NCI-H1092 (cell line): ENCODE data around the gene MRPS35.

Experiments used
- DNase-seq: peaks from one replicate; lab custom pipeline; 2025; lab: John Stamatoyannopoulos, UW

The MRPS35 gene

DNA sequence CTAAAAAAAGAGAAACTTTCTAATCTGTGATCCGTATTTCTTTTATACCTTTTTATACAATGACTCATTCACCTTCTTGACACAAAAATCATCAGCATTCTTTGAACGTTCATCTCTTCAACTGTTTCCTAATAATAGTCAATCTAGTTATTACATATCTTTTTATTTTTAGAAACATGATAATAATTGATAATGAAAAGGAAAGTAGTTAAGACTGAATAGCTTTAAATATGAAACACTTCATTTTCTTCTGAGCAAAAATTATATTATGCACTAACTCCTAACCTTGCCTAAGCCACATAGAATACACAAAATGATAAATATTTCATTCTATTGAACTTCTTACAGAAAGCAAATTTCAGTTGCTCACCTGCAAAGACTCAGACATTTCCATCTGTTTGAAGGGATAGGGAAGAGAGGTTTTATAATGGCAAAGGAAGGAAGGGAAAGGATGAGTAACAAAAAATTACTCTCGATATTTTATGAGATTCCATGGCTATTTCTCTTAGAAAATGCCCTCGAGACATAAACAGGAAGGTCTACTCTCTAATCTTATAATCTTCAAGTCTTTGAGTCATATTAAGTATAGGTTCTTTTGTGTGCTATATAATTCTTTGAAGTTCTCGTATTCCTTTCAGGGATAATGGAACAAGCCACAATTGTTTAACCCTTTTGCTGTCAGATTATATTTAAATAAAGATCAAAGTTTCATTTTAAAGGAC, 61.9 kb downstream of the MRPS35 start:
- DNase-seq = no peak

DNA sequence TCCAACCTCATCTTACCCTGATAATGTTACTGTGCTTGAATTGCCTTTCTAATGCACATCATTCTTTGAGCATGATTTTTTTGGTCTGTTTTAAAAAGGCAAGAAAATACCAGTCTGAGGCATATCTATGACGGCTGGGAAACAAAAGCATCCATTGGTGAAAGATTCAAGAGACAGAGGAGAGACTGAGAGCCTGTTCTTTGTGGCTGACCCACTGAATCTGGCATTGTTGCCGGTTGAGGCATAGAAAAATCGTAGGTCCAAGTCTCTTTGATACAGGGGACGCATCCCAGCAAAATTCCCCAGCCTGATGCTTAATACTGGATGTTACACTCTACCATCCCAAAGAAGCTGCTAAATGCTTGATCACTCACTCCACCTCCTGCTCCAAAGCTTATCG, 66.5 kb downstream of the MRPS35 start:
- DNase-seq = no peak

DNA sequence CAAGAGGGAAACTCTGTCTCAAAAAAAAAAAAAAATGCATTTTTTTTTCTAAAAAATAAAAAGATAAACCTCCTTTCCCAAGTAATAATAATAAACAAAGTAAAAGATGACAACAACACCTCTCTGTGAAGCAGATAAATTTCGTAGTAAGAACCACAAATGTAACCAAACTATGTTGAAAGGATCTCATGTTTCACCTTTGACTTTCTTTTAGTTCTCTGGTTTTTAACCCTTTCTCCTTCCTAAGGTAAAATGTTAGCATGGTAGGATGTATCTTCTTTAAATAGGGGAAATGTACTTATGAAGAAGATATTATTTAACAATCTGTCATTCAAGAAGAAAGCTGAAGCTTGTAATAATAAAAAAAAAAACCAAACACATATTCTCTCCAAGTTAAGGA, 67.6 kb downstream of the MRPS35 start:
- no peak for DNase-seq

DNA sequence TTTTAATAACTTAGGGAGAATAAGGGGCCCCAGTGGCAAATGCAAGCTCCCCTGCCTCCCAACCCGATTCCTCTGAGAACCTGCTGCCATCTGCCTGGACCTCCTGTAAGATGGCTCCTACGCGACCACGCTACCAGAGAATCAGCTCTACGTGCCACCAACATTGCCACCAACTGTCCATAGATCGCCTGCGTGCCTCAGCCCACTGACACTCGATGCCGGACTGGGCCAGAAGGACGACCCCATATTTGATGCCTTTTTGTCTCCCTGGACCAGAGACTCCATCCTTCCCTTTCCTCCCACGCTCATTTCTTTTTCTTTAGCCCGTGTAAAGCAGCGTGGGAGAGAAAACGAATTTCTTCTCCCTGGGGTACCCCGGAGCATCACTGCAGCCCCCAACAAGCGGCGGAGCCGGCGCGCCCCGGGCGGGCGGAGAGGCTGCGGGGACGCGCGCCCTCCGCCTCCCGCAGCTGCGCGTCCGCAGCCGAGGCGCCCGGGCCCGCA, 68.8 kb downstream of the MRPS35 start:
- peak; percentile 45 for DNase-seq

DNA sequence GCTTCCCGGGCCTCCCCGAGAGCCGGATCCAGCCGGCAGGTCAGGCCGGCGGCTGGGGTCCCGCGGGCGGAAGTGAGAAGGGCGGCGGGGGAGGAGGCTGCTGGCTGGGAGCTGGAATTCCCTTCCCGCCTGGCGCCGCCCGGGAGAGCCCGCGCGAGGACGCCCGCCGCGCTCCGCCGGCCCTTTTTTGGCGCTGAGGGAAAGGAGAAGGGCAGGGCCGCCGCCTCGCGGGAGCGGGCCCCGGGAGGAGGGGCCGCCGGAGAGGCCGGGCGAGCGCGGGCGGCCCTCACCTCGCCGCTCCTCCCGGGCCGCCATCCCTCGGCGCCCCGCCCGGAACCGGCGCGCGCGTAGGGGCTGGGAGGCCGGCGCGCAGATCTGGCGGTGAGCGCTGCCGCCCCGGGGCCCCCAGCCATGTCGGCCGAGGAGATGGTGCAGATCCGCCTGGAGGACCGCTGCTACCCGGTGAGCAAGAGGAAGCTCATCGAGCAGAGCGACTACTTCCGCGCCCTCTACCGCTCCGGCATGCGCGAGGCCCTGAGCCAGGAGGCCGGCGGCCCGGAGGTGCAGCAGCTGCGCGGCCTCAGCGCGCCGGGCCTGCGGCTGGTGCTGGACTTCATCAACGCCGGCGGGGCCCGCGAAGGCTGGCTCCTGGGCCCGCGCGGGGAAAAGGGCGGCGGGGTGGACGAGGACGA, 69.4 kb downstream of the MRPS35 start, which contains the start of the genes KLHL42 and MANSC4:
KLHL42 (plus strand) TSS at position 314 of the 692 bp plus-strand sequence; CDS start at position 412, 98 bp downstream.
MANSC4 (minus strand) TSS at position 317 of the 692 bp plus-strand sequence. CDS start 8,960 bp downstream, outside the sequence.
- peak; percentile 62 for DNase-seq

DNA sequence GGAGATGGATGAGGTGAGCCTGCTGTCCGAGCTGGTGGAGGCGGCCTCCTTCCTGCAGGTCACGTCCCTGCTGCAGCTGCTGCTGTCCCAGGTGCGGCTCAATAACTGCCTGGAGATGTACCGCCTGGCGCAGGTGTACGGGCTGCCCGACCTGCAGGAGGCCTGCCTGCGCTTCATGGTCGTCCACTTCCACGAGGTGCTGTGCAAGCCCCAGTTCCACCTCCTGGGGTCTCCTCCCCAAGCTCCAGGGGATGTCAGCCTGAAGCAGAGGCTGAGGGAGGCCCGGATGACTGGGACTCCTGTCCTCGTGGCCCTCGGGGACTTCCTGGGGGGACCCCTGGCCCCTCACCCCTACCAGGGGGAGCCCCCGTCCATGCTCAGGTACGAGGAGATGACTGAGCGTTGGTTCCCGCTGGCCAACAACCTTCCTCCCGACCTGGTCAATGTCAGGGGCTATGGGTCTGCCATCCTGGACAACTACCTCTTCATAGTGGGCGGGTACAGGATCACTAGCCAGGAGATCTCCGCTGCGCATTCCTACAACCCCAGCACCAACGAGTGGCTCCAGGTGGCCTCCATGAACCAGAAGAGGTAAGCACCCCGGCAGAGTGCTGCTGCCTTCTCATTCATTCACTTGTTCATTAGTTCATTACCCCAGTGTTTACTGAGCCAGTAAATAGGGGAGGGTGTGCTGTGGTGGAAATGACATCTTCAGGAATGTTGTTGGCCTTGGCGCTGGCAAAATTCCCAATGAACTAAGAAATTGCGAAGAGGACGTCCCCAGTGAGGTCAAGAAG, 70.2 kb downstream of the MRPS35 start:
- peak; percentile 2 for DNase-seq

DNA sequence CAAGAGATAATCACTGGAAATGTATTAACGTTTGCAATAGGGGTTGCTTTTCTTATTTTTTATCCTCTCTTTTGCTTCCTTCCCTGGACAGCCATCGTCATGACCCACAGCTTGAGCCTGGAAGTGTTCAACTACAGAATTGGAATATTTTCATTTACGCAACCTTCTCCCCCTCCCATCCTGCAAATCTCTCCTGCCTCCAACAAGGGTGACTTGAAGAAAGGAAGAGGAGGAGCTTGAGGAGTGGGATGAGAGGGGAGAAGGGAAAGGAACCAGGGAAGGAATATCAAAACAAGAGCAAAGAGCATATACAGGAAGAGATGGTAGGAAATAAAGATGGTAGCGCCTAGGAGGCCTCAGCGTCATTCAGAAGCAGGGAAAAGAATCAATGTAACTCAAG, 71.0 kb downstream of the MRPS35 start:
- no peak for DNase-seq

GRCh38 chr12:27782481-27782880, 71.8 kb downstream of the MRPS35 start:
- DNase-seq = no peak

DNA sequence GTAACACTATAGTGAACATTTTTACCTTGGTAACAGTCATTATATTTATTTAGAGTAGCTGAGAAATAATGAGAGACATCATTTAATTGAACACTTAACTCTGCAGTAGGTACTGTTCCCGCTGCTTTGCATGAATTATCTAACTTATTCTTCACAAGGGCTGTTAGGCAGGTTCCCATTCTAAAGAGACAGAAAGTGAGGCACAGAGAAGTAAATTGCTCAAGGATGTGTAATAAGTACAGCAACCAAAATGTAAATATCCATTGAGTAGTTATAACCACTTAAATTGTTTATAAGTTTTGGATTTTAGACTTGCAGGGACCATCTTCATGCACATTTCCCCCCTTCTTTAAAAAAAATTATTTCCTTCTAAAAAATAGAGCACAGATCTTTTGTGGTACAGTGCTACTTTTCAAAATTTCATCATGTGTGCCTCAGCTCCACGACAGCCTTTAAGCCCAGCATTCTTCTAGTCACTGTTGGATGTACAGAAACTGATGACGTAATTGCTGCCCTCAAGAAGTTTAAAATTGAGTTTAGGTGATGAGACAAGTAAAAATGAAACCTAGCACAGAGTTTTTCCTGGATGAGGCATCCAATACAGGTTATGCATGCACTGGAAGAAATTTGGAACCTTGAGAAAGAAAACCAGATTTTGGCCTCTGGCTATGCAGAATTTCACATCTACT, 75.4 kb downstream of the MRPS35 start:
- no peak for DNase-seq

- no peak for DNase-seq
Measured at GRCh38 chr12:27787559-27787958, 76.9 kb downstream of the MRPS35 start.

DNA sequence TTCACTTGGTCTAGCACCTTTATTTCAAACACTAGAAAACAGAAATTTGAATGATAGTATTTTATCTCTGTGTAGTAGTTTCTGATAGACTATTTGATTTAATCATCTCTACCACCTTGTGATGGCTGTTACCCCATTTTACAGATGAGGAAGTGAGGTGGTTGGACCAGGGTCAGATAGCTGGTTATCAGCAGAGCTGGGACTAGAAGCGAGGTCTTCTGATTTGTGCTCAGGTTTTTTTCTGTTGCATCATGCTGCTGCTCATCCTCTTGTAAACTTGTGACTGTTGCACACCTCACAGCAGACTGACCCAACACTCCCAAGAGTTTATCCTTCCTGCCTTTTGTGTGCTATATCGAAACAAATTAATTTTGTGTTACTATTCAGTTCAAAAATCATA, 79.5 kb downstream of the MRPS35 start:
- DNase-seq = no peak

GRCh38 chr12:27794818-27795584, 84.4 kb downstream of the MRPS35 start:
- no peak for DNase-seq

DNA sequence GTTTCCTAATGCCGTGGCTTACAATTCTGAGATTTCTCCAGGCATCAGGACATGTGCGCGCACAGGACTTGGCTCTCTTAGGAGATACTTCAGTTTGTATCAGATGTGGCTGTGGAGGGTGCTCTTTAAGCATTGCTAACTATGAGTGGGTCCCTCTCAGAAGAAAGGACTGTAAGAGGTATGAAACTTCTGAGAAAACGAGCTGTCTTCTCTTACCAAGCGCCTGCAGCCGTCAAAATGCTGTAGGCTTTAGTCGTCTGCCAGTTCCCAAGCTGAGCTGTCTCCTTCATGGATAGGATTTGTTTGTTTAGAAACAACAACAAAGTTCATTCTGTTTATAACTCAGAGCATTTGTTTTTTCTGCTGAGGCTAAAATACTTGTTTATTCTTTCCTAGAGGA, 85.5 kb downstream of the MRPS35 start:
- no peak for DNase-seq

DNA sequence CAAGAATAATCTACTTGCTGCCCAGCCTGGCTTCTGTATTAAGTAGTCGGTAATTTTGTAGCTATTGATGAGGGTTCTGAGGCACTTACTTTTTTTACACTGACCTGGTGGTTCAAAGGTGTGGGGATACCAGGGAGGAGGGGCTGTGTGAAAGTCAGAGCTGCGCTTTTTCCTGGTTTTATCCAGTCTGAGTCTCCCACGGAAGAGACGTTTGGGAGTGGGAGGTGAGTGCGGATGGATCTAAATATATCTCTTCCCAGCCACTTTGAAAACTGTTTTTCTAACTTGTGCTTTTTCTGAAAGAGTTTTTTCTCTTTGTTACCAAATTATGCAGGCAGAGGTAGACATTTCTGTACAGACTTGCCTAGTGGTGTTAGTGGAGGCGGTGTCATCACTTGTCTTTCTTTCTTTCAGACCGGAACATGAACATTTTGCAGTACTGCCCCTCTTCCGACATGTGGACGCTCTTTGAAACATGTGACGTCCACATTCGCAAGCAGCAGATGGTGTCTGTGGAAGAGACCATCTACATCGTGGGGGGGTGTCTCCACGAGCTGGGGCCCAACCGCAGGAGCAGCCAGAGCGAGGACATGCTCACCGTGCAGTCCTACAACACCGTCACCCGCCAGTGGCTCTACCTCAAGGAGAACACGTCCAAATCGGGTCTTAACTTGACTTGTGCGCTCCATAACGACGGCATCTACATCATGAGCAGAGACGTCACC, 86.8 kb downstream of the MRPS35 start:
- no peak for DNase-seq

GRCh38 chr12:27800819-27801218, 90.2 kb downstream of the MRPS35 start:
- no peak for DNase-seq

DNA sequence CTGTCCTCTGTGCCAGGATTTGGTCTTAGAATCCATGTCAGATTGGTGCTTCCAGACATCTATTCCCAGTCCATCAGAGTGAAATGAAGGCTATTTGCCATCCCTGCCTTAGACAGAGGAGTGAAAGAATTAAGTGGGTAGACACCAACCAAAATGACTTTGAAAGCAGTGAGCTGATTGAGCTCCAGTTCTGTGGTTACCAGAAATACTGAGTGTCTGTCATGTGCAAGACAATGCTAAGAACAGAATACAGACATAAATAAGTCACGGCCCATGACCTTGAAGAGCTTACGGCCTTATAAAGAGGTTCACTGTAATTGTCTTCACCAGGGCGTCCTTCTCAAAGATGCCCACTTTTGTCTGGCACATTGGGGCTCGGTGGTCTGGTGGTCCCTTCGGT, 91.0 kb downstream of the MRPS35 start:
- no peak for DNase-seq

DNA sequence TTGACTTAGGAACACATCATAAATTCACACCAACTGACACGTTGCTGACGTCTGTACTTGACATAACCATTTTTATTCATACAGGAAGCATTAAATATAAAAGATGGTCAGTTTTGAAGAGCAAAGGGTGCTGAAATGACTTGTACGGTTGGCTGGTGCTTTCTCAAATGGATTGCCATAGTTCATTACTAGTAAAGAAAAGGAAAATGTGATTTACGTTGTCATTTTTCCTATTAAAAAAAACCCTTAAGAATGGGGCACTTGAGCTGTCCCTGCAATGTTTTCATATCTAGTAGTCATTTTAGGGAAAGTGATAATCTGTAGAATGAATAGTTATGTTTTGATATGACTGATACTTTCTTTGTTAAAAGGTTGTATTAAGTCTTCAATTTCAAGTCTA, 91.9 kb downstream of the MRPS35 start:
- DNase-seq = no peak

- no peak for DNase-seq
Measured at GRCh38 chr12:27802936-27803335, 92.3 kb downstream of the MRPS35 start.

- no peak for DNase-seq
Measured at GRCh38 chr12:27805238-27805637, 94.6 kb downstream of the MRPS35 start.
